CD8-positive, alpha-beta memory T cell (primary cell): ENCODE results near the gene PPFIBP1. TPM values are rescaled to one million over a fixed set of nuclear protein-coding genes. Genes with fewer than 3 reads are reported as not detected.

Source experiments
- CTCF ChIA-PET: fragments of 350-600 bp; sonication (Branson Sonifier 250); formaldehyde crosslinking; loops from one replicate; lab custom pipeline; 2021; ENCODE audit warnings: antibody characterized with exemption; lab: Charles Lee
- POLR2A ChIA-PET: fragments of 350-600 bp; sonication (Branson Sonifier 250); formaldehyde crosslinking; loops from one replicate; lab custom pipeline; 2021; ENCODE audit warnings: antibody characterized with exemption; lab: Charles Lee
- DNase-seq, 5 donors: peaks; one replicate each; pipeline versions ENCODE4 v3.0.0 to v3.0.0-alpha.2; 2020 to 2022; ENCODE audit warnings: mixed read lengths in 1 of 5
- H3K27ac ChIP-seq: one replicate; pipeline ENCODE4 v1.7.0; 2013; ENCODE audit warnings: low read depth, mild to moderate bottlenecking, low read length, moderate library complexity
- H3K27me3 ChIP-seq: 2 replicates; pipeline ENCODE4 v1.7.0; 2013; ENCODE audit warnings: low read length, mild to moderate bottlenecking; ENCODE audit not compliant: insufficient read depth, poor library complexity, severe bottlenecking
- H3K36me3 ChIP-seq: 2 replicates; pipeline ENCODE4 v1.7.0; 2013; ENCODE audit warnings: mild to moderate bottlenecking, low read length, moderate library complexity; ENCODE audit not compliant: insufficient read depth
- H3K4me1 ChIP-seq: 2 replicates; pipeline ENCODE4 v1.7.0; 2013; ENCODE audit warnings: mild to moderate bottlenecking, low read length, moderate library complexity; ENCODE audit not compliant: insufficient read depth
- H3K4me3 ChIP-seq: 2 replicates; pipeline ENCODE4 v1.7.0; 2013; ENCODE audit warnings: mild to moderate bottlenecking, low read length
- H3K9me3 ChIP-seq: 2 replicates; pipeline ENCODE4 v1.7.0; 2013; ENCODE audit warnings: mild to moderate bottlenecking, low read length
- H3K27ac Mint-ChIP-seq, 8 donors: one replicate each; pipeline ENCODE4 v1.8.0; 2020 to 2021; ENCODE audit warnings: mixed read lengths in 8 of 8, mild to moderate bottlenecking in 6 of 8, inconsistent platforms in 3 of 8, moderate library complexity in 3 of 8
- H3K27me3 Mint-ChIP-seq, 2 donors: one replicate each; pipeline ENCODE4 v1.8.0; 2020 to 2021; ENCODE audit warnings: mixed read lengths in 2 of 2, mild to moderate bottlenecking in 1 of 2, moderate library complexity in 1 of 2
- H3K36me3 Mint-ChIP-seq, 3 donors: one replicate each; pipeline ENCODE4 v1.8.0; 2020 to 2021; ENCODE audit warnings: mixed read lengths in 3 of 3, inconsistent platforms in 1 of 3, mild to moderate bottlenecking in 1 of 3
- H3K4me1 Mint-ChIP-seq, 3 donors: one replicate each; pipeline ENCODE4 v1.8.0; 2020 to 2021; ENCODE audit warnings: mixed read lengths in 3 of 3, inconsistent platforms in 1 of 3, mild to moderate bottlenecking in 1 of 3
- H3K4me3 Mint-ChIP-seq, 7 donors: one replicate each; pipeline ENCODE4 v1.8.0; 2020 to 2021; ENCODE audit warnings: mixed read lengths in 7 of 7, mild to moderate bottlenecking in 6 of 7, moderate library complexity in 4 of 7, inconsistent platforms in 2 of 7
- H3K9me3 Mint-ChIP-seq, 5 donors: one replicate each; pipeline ENCODE4 v1.8.0; 2020 to 2022; ENCODE audit warnings: mixed read lengths in 5 of 5, mild to moderate bottlenecking in 3 of 5, moderate library complexity in 2 of 5, inconsistent platforms in 1 of 5
- polyA plus RNA-seq: library from polyadenylated mRNA; unstranded; fragments of 300-500 nt; fragmentation: Illumina TruSeq; gene quantifications from one replicate; pipeline ENCODE4 v1.2.3, GENCODE V29; 2021
- total RNA-seq, 2 experiments: library from RNA; stranded (reverse); gene quantifications; one replicate each; pipeline ENCODE4 v1.2.3, GENCODE V29; 2021

PPFIBP1 gene
- total and polyA plus RNA-seq, 3 experiments from 2014 or later: 1.2 to 10.7 (median 6.2) TPM

- H3K9me3 Mint-ChIP-seq: peaks cover 0 to 2% (median 0%) of the 10 kb centered on the region in 5 donors
- H3K4me1 Mint-ChIP-seq: no peaks in the 10 kb centered on the region
- Histone ChIP-seq H3K4me3 (no peak overlapping the region), H3K36me3 (no peaks in the 10 kb centered on the region), H3K27ac (no peak overlapping the region), H3K4me1 (no peaks in the 10 kb centered on the region), H3K27me3 (no peaks in the 10 kb centered on the region), H3K9me3 (no peaks in the 10 kb centered on the region)
- peak overlapping the region in 1 of 8 donors; percentile 22 for H3K27ac Mint-ChIP-seq
- ChIA-PET POLR2A (no interaction called here), CTCF (no interaction called here)
- peaks cover 0 to 1% (median 1%) of the 10 kb centered on the region in 3 donors for H3K36me3 Mint-ChIP-seq
- H3K27me3 Mint-ChIP-seq: peaks cover 0 to 3% of the 10 kb centered on the region in 2 donors
- no peak overlapping the region for H3K4me3 Mint-ChIP-seq
- no peak for DNase-seq
Observed at GRCh38 chr12:27608890-27609289, 84.9 kb downstream of the PPFIBP1 start.

GRCh38 chr12:27610374-27610773 is 86.4 kb downstream of the PPFIBP1 start:
- no peak overlapping the region for H3K4me3 Mint-ChIP-seq
- no peaks in the 10 kb centered on the region for H3K9me3 Mint-ChIP-seq
- ChIA-PET POLR2A (no interaction called here), CTCF (no interaction called here)
- no peaks in the 10 kb centered on the region for H3K4me1 ChIP-seq
- H3K27ac ChIP-seq: no peak overlapping the region
- H3K9me3 ChIP-seq: no peaks in the 10 kb centered on the region
- H3K4me3 ChIP-seq: no peak overlapping the region
- no peak for DNase-seq
- H3K27me3 ChIP-seq: no peaks in the 10 kb centered on the region
- H3K27me3 Mint-ChIP-seq: peaks cover 0 to 3% of the 10 kb centered on the region in 2 donors
- no peaks in the 10 kb centered on the region for H3K36me3 Mint-ChIP-seq
- H3K27ac Mint-ChIP-seq: no peak overlapping the region
- no peaks in the 10 kb centered on the region for H3K4me1 Mint-ChIP-seq
- no peaks in the 10 kb centered on the region for H3K36me3 ChIP-seq

GRCh38 chr12:27614386-27614785 is 90.4 kb downstream of the PPFIBP1 start:
- peaks cover 0 to 3% of the 10 kb centered on the region in 2 donors for H3K27me3 Mint-ChIP-seq
- no peaks in the 10 kb centered on the region for H3K9me3 ChIP-seq
- ChIA-PET POLR2A (no interaction called here), CTCF (no interaction called here)
- no peak overlapping the region for H3K4me3 ChIP-seq
- H3K27me3 ChIP-seq: no peaks in the 10 kb centered on the region
- no peak overlapping the region for H3K27ac ChIP-seq
- DNase-seq: no peak
- no peak overlapping the region for H3K27ac Mint-ChIP-seq
- no peak overlapping the region for H3K4me3 Mint-ChIP-seq
- no peaks in the 10 kb centered on the region for H3K9me3 Mint-ChIP-seq
- no peaks in the 10 kb centered on the region for H3K36me3 ChIP-seq
- no peaks in the 10 kb centered on the region for H3K4me1 ChIP-seq
- H3K4me1 Mint-ChIP-seq: no peaks in the 10 kb centered on the region
- H3K36me3 Mint-ChIP-seq: no peaks in the 10 kb centered on the region

GRCh38 chr12:27614866-27615265 is 90.9 kb downstream of the PPFIBP1 start:
- CTCF ChIA-PET: no interaction called here
- H3K4me3 Mint-ChIP-seq: no peak overlapping the region

GRCh38 chr12:27615331-27615891 is 91.4 kb downstream of the PPFIBP1 start:
- Histone ChIP-seq H3K27me3 (no peaks in the 10 kb centered on the region), H3K4me1 (no peaks in the 10 kb centered on the region), H3K27ac (no peak overlapping the region), H3K4me3 (no peak overlapping the region), H3K9me3 (no peaks in the 10 kb centered on the region), H3K36me3 (no peaks in the 10 kb centered on the region)
- Mint-ChIP-seq H3K36me3 (no peaks in the 10 kb centered on the region), H3K27me3 (peaks cover 0 to 3% of the 10 kb centered on the region in 2 donors), H3K9me3 (no peaks in the 10 kb centered on the region), H3K4me3 (no peak overlapping the region), H3K4me1 (no peaks in the 10 kb centered on the region), H3K27ac (no peak overlapping the region)
- DNase-seq: no peak
- ChIA-PET CTCF (no interaction called here), POLR2A (no interaction called here)

More at GRCh38 chr12:27614866-27615265, 90.9 kb downstream of the PPFIBP1 start:
- H3K27ac Mint-ChIP-seq: peak overlapping the region in 1 of 8 donors; percentile 18
- H3K36me3 ChIP-seq: no peaks in the 10 kb centered on the region
- H3K27ac ChIP-seq: no peak overlapping the region
- no peaks in the 10 kb centered on the region for H3K9me3 ChIP-seq
- no peaks in the 10 kb centered on the region for H3K4me1 ChIP-seq
- POLR2A ChIA-PET: no interaction called here
- H3K4me1 Mint-ChIP-seq: no peaks in the 10 kb centered on the region
- H3K27me3 ChIP-seq: no peaks in the 10 kb centered on the region
- DNase-seq: no peak
- no peak overlapping the region for H3K4me3 ChIP-seq
- H3K27me3 Mint-ChIP-seq: peaks cover 0 to 3% of the 10 kb centered on the region in 2 donors
- H3K9me3 Mint-ChIP-seq: no peaks in the 10 kb centered on the region
- no peaks in the 10 kb centered on the region for H3K36me3 Mint-ChIP-seq

- Mint-ChIP-seq H3K4me3 (no peak overlapping the region), H3K9me3 (no peaks in the 10 kb centered on the region), H3K36me3 (no peaks in the 10 kb centered on the region), H3K4me1 (no peaks in the 10 kb centered on the region), H3K27ac (peak overlapping the region in 1 of 8 donors; percentile 76), H3K27me3 (peaks cover 0 to 3% of the 10 kb centered on the region in 2 donors)
- H3K27ac ChIP-seq: no peak overlapping the region
- H3K36me3 ChIP-seq: no peaks in the 10 kb centered on the region
- no peak overlapping the region for H3K4me3 ChIP-seq
- ChIA-PET CTCF (no interaction called here), POLR2A (no interaction called here)
- no peaks in the 10 kb centered on the region for H3K27me3 ChIP-seq
- no peaks in the 10 kb centered on the region for H3K4me1 ChIP-seq
- no peak for DNase-seq
- H3K9me3 ChIP-seq: no peaks in the 10 kb centered on the region
Observed at GRCh38 chr12:27616356-27617142, 92.5 kb downstream of the PPFIBP1 start.

GRCh38 chr12:27618836-27619235 is 94.8 kb downstream of the PPFIBP1 start:
- no peaks in the 10 kb centered on the region for H3K36me3 ChIP-seq
- Mint-ChIP-seq H3K4me1 (no peaks in the 10 kb centered on the region), H3K9me3 (no peaks in the 10 kb centered on the region), H3K4me3 (no peak overlapping the region), H3K27me3 (peaks cover 0 to under 1% of the 10 kb centered on the region in 2 donors), H3K27ac (no peak overlapping the region), H3K36me3 (no peaks in the 10 kb centered on the region)
- H3K9me3 ChIP-seq: no peaks in the 10 kb centered on the region
- H3K4me3 ChIP-seq: no peak overlapping the region
- no peaks in the 10 kb centered on the region for H3K4me1 ChIP-seq
- no peaks in the 10 kb centered on the region for H3K27me3 ChIP-seq
- DNase-seq: no peak
- no peak overlapping the region for H3K27ac ChIP-seq
- CTCF ChIA-PET: no interaction called here
- POLR2A ChIA-PET: no interaction called here

- no peaks in the 10 kb centered on the region for H3K4me1 Mint-ChIP-seq
- no peak overlapping the region for H3K4me3 Mint-ChIP-seq
- no peaks in the 10 kb centered on the region for H3K36me3 Mint-ChIP-seq
- no peaks in the 10 kb centered on the region for H3K9me3 Mint-ChIP-seq
- ChIA-PET POLR2A (no interaction called here), CTCF (no interaction called here)
- no peaks in the 10 kb centered on the region for H3K27me3 ChIP-seq
- no peak overlapping the region for H3K27ac Mint-ChIP-seq
- H3K4me1 ChIP-seq: no peaks in the 10 kb centered on the region
- no peaks in the 10 kb centered on the region for H3K36me3 ChIP-seq
- H3K27me3 Mint-ChIP-seq: no peaks in the 10 kb centered on the region
- H3K4me3 ChIP-seq: no peak overlapping the region
- no peaks in the 10 kb centered on the region for H3K9me3 ChIP-seq
- DNase-seq: no peak
- H3K27ac ChIP-seq: no peak overlapping the region
Observed at GRCh38 chr12:27619308-27619707, 95.3 kb downstream of the PPFIBP1 start.
